COLO829 (cell line): ENCODE measurements around the gene ALG6.
A peak's percentile ranks its signal among the peaks of the same experiment; 100 is the strongest.

Experiments used
- DNase-seq: peaks from one replicate; pipeline ENCODE4 v3.0.0; 2012; ENCODE audit warnings: low spot score

ALG6 gene

DNA sequence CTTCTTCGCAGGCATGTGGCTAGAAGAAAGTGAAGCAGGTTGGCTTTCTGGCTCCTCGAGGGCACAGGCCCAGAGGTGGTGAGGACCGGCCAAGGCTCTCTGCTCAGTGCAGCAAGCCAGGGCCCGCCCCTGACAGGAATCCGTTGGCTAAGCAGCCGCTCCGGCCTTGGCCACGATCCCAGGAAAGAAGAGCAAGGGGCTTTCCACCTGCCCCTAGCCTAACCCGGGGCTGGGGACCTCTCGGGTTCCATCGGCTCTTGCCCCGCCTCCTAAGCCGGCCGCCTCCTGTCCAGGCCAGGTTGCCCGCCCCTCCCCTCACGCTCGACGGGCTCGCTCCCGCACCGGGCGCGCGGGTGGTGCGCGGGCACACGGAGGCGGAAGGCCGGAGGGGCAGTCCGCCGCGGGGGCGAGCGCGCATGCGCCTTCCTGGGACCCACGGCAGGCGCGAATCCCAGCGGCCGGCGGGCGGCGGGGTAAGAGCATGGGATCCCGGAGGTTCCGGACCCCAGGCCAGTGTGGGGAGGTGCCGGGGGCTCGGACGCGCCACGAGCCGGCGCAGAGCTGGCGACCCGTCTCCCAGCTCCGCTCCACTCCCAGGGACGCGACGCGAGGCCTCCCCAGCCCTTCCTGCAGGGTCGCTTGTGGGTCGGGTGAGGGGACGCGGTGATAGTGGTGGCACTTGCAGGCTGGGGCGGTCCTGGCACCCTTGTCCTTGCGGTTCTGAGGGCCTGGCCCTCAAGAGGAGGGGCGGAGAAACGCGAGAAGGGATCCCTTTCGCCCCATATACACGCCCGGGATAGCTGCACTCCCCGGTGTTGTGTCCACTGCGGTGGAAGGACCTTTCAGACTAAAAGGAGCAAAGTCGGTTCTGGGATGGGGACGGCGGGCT, at the start of gene ALG6:
ALG6 (plus strand) TSS at position 413 of the 889 bp plus-strand sequence. CDS start 3,351 bp downstream, outside the sequence.
- peak; percentile 85 for DNase-seq

GRCh38 chr1:63317817-63318152, 49.6 kb upstream of the ALG6 start:
- DNase-seq, result no peak

DNA sequence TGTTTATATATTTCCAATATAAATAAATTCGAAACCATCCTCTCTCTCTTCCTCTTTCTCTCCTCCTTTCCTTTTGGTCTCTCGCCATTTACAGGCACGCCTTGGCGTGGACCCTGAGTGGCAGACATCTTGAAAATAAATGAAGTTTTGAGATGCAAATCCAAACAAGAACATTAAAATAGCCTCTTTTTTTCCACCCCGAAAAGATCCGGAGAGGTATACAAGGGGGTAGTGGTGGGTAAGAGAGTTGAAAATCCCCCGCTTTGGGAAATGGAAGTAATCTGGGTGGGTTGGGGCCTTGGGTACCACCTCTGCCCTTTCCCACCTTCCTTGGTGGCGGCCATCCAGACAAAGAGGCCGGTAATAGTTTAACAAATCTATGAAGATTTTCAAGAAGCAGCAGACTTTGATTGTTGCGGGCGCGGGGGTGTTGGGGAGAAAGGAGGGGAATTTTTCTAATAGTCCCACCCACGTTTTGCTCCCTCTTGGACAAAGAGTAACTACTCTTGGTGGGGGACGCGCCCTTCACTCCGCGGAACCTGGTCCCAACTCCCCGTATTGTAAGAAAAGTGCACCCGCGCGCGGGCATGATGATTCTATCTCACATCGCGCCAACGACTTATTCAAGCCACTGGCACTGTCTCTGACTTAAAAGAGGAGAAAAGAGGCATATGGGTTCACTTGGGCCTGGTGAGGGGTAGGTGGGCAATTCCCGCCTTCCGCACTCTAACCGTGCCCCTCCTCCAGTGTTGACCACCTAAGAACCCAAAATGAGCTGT, 49.0 kb upstream of the ALG6 start:
- DNase-seq, result no peak

DNA sequence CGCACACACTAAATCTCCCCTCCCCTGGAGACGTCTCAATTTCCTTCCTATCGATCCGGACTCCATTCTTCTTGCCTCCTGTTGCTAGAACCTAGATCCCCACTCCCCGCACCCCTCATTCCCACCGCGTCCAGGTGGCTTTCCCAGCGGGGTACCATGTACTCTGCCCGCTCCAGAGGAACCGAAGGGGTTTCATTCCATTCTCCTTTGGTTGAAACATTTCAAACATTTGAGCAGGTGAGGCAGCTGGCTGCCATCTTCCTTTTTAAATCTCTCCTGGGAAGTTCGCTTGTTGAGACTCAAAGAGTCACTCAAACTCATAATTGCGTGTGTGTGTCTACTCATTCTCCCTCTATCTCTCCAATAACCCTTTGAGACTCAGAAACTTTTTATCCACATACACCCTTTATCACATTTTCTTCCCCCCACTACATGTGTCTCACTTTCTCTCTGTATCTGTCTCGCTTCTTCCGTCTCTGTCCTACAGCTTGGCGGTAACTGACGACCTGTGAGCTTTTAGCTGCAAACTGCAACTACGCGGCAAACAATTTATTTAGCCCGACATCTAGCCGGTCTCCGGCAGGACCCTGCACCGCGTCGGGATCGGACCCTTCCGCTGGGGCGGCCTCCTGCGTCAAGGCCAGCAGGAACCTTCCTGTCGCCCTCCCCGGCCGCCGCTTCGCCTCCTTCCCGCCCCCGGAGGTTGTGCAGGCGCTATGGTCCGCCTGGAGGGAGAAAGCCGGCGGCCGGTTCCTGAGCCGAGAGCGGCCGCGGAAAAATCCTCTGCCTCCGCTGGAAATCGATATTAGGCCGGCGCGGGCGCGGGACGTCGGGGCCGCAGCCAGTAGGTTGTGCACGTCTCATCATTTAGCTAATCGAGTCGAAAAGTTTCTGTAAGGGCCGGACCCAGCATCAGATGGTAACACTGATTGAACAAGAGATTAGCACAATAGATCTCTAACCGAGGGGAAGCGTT, 48.1 kb upstream of the ALG6 start:
- no peak for DNase-seq

GRCh38 chr1:63320022-63320721, 47.3 kb upstream of the ALG6 start:
- no peak for DNase-seq

GRCh38 chr1:63321066-63321784, 46.2 kb upstream of the ALG6 start:
- DNase-seq, result no peak

GRCh38 chr1:63321785-63322113, 45.7 kb upstream of the ALG6 start:
- no peak for DNase-seq

- peak; percentile 43 for DNase-seq
Observed at GRCh38 chr1:63322114-63322943, 45.1 kb upstream of the ALG6 start, which contains the start of gene FOXD3. Gene FOXD3, plus strand, starts transcription at chr1:63322567. Its CDS starts 492 bp downstream, at chr1:63323059.

DNA sequence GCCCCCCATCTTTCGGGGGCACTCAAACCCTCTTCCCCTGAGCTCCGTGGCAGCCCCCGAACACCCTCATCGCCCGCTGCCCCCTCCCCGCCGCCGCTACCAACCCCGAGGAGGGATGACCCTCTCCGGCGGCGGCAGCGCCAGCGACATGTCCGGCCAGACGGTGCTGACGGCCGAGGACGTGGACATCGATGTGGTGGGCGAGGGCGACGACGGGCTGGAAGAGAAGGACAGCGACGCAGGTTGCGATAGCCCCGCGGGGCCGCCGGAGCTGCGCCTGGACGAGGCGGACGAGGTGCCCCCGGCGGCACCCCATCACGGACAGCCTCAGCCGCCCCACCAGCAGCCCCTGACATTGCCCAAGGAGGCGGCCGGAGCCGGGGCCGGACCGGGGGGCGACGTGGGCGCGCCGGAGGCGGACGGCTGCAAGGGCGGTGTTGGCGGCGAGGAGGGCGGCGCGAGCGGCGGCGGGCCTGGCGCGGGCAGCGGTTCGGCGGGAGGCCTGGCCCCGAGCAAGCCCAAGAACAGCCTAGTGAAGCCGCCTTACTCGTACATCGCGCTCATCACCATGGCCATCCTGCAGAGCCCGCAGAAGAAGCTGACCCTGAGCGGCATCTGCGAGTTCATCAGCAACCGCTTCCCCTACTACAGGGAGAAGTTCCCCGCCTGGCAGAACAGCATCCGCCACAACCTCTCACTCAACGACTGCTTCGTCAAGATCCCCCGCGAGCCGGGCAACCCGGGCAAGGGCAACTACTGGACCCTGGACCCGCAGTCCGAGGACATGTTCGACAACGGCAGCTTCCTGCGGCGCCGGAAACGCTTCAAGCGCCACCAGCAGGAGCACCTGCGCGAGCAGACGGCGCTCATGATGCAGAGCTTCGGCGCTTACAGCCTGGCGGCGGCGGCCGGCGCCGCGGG, 44.2 kb upstream of the ALG6 start:
- no peak for DNase-seq

DNA sequence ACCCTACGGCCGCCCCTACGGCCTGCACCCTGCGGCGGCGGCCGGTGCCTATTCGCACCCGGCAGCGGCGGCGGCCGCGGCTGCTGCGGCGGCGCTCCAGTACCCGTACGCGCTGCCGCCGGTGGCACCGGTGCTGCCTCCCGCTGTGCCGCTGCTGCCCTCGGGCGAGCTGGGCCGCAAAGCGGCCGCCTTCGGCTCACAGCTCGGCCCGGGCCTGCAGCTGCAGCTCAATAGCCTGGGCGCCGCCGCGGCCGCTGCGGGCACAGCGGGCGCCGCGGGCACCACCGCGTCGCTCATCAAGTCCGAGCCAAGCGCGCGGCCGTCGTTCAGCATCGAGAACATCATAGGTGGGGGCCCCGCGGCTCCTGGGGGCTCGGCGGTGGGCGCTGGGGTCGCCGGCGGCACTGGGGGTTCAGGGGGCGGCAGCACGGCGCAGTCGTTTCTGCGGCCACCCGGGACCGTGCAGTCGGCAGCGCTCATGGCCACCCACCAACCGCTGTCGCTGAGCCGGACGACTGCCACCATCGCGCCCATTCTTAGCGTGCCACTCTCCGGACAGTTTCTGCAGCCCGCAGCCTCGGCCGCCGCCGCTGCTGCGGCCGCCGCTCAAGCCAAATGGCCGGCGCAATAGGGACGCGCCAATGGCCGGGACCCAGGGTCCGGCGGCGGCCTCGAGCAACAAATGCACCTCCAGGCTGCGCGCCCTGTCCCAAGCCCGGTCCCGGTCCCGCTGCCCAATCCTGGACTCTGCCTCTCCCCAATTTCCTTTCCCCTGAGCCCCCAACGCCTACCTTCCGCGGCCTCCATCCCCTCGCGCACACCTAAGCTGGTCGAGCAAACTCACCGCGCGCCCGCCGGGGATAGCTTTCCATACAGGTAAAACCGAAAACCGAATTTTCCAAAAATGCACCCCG, 43.3 kb upstream of the ALG6 start:
- no peak for DNase-seq

GRCh38 chr1:63324779-63325119, 42.7 kb upstream of the ALG6 start:
- no peak for DNase-seq

- no peak for DNase-seq
Observed at GRCh38 chr1:63325279-63325985, 42.0 kb upstream of the ALG6 start.

GRCh38 chr1:63326106-63326472, 41.3 kb upstream of the ALG6 start:
- no peak for DNase-seq

- no peak for DNase-seq
Observed at GRCh38 chr1:63326473-63327380, 40.7 kb upstream of the ALG6 start.

DNA sequence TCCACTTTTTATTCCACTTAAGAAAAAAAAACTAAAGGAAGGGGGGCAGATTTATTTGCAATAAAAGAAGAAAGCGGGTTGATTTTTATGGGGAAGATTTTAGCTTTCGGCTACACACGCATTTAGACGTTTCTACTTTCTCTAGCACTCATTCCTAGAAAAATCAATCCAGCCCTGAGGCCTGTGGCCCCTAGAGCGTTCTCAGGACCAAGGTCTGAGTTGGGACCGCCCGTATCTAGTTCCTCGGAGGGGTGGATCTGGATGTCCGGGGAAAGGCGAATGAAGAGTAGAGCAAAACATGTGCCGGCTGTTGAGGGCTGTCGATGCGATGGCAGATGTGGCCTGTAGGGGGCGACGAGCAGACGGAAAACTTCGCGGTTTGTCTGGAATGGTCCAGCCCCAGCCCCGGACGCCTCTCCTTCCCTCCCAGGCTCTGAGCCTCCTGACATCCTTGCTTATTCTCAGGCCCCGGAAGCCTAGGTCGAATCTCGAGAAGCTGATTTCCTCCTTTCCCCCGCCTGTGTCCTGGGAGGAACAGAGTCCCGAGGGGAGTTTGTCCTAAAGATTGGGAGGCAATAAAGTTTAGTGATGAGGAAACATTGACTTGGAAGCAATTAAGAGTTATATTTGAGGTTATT, 39.9 kb upstream of the ALG6 start:
- peak; percentile 79 for DNase-seq

- DNase-seq, result no peak
Observed at GRCh38 chr1:63328122-63328521, 39.3 kb upstream of the ALG6 start.
